H1 (cell line): Measurements from ENCODE around the gene RFX1. TPM values are rescaled to one million over a fixed set of nuclear protein-coding genes. Genes with fewer than 3 reads are reported as not detected.

Experiments used
- ASH2L ChIP-seq: fragments of 200-600, 300-600 bp; sonication (generic); IDR thresholded peaks from one replicate; pipeline ENCODE4 v1.7.1; 2017; ENCODE audit warnings: low read length
- NRF1 ChIP-seq: IDR thresholded peaks from 2 replicates; pipeline ENCODE4 v1.6.1; 2011; ENCODE audit warnings: mild to moderate bottlenecking, low read depth, low read length, improper control_type of control experiment
- polyA plus RNA-seq, 7 experiments: library from polyadenylated mRNA; depleted of rRNA in 3 of 7; stranded (reverse) in 5 of 7; unstranded in 2 of 7; fragments of >200 nt in 5 of 7; fragments of 200-250 nt in 2 of 7; gene quantifications; 1 replicate in 5 of 7; 2 replicates in 1 of 7; 4 replicates in 1 of 7; pipeline versions ENCODE4 v1.2.1 to v1.2.3, GENCODE V29; 2011 to 2013; ENCODE audit warnings: missing spikeins in 2 of 7, mixed read lengths in 2 of 7
- total RNA-seq: library from RNA; stranded (reverse); fragmentation: NEBNext Ultra II Directional; extraction: Animal tissue kit (Norgen Biotek cat#: 25700); gene quantifications from 2 replicates; pipeline ENCODE4 v1.2.1, GENCODE V29; 2021
- TF ChIP-seq, protein P1 (sequence below): IDR thresholded peaks from 2 replicates; pipeline ENCODE4 v1.6.1; 2012; ENCODE audit warnings: low read length, inconsistent platforms

RFX1 gene
- total and polyA plus RNA-seq, 2 of the 8 experiments (the other 6 are each of a cell fraction or from before 2014, with no cell fraction given), result 4.9 to 17.0 TPM

DNA sequence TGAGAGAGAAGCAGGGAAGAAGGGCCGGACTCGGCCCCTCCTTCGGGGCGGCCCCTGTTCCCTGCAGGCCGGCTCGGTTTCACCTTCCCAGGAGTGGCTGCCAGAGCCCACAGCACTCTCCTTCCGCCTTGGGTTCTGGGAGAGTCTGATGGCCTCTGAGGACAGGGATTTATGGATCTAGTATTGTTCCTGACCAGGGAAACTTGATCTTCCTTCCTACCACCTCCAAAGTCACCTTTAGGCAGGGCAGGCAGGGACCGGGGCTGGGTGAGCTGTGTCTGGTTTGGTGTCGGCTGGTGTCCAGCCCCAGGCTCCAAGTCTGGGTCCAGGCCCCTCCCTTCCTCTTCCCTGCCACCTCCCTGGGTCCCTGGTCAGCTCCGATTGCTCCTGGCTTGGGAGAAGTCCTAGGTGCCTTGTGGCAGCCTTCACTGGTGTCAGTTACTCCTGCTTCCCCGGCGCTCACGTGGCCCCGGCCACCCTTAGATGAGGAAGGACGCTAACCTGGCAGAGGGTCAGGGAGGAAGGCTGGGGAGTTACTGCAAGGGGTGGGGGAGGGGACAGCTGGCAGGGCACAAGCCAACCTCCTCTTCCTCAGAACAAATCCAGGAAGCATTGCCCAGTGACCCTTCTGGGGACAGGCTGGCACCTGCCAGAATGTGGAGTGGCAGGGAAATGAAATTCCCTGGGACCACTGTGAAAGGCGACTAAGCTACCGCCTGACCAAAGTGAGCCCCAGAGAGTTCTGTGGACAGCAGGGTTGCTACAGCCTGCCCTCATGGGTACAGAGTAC lies 18.8 kb downstream of the RFX1 start (continued):
- TF ChIP-seq, protein P1, sequence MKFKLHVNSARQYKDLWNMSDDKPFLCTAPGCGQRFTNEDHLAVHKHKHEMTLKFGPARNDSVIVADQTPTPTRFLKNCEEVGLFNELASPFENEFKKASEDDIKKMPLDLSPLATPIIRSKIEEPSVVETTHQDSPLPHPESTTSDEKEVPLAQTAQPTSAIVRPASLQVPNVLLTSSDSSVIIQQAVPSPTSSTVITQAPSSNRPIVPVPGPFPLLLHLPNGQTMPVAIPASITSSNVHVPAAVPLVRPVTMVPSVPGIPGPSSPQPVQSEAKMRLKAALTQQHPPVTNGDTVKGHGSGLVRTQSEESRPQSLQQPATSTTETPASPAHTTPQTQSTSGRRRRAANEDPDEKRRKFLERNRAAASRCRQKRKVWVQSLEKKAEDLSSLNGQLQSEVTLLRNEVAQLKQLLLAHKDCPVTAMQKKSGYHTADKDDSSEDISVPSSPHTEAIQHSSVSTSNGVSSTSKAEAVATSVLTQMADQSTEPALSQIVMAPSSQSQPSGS, result no peak
- TF ChIP-seq ASH2L, result no peak
- TF ChIP-seq NRF1, result no peak
